HG03025 (cell line): Measurements from ENCODE around the gene ARHGAP27.

Experiments used
- ATAC-seq: cut with Tn5 transposase; IDR thresholded peaks from one replicate; pipeline ENCODE4 v1.9.1; 2021; ENCODE audit warnings: mild to moderate bottlenecking, moderate library complexity; ENCODE audit not compliant: unreplicated experiment, low FRiP score

The ARHGAP27 gene

DNA sequence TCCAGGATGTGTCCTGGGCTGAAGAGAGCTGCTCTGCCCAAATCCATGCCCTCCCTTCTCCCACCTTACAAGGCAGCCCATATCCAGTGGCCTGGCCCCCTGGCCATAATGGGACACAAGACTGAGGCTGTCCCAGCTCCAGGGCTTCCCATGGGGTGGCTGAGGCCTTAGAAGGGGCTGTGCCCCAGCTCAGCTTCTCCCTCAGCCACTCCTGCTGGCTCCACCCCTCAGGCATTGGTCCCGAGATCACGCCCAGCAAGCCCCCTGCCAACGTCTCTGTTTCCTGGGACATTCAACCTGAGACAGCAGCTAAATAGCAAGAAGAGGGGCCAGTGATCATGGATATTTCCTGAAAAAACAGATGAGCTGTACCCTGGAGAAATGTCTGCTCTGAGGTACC is 43.3 kb downstream of the ARHGAP27 start:
- ATAC-seq: no peak

DNA sequence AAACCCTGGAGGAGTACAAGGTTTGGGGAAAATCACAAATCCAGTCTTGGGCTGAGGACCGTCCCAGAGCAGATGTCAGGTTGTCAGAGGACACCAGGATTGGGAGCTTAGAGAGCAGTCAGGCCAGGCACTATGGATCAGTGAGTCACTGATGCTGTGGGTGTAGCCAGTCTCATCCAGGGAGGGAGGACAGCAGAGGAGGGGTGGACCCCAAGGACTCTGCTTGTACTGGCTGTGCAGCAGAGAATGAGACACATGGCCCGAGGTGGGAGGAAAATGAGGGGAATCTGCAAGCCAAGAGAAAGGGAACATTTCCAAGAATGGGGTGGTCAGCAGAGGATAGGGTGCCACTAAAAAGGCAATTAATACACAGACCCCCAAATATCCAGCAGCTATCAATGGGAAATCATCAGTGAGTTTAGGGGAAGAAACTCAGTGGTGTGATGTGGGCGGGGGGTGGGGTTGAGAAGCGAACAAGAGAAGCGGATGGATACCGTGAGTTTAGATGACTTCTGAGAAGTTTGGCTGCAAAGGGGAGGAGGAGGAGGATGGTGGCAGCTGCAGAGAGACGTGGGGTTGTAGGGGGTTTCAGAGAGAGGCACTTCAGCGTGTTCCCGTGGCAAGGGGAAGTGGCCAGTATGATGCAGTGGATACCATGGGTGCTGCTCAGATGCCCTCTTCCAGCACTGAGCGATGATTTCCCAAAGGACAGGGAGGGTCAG is 43.9 kb downstream of the ARHGAP27 start:
- ATAC-seq: no peak

DNA sequence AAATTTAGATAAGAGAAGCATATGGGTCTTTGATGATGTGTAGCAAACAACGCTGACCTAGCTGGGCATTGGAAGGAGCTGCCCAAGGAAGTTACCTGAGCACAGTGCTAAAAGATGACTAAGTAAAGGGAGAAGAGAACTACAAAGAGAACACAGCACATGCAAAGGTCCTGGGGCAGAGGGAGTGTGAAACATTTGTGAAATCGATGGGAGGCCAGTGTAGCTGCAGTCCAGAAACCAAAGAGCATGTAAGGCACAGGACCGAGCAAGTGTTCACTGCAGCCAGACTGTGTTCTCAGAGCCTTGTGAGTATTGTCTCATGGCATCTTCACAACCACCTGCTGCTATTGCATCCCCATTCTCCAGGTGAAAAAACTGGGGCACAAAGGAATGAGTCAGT is 44.9 kb downstream of the ARHGAP27 start:
- ATAC-seq: no peak

DNA sequence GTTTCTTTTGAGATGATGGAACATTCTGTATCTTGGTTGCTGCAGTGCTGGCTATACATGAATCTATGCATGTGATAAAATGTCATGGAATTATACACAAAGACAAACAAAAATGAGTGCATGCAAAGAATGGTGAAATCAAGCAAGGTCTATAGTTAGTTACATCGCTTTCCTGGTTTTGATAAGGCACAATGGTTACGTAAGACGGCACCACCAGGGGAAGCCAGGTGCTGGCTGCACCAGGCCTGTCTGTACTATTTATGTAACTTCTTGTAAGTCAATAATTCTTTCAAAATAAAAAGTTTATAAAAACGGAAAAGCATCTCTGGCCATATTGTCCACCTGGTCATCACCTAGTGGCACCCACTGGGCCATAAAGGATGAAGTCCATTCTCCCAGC is 46.5 kb downstream of the ARHGAP27 start:
- ATAC-seq: no peak

DNA sequence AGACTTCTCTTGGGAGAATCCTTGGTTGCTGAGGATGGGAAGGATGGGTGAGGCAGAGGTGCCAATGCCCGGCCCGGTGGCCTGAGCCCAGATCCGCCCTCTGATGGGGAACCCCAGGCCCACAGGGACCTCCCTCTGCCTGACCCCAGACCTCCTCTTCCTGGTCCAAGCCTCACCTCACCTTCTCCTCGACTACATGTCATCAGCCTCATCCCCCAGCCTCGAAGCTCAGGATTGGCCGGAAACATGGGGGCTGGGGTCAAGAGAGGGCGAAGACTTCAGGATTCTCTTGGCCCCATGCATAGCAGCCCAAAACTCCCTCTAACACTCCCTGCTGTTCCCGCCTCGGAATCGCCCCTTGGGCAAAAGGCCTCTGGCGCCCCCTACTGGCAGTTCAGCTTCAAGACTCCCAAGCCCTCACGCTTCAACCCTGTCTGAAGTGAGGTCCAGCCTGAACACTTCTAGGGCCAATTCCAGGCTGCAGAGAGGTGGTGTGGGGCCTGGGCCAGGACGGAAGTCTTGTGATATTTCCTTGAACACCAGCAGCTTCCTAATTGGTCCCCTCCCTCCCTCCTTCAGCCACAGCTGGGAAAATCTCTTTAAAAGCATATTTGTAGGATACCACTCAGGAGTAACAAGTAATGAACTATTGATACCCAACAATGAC is 47.2 kb downstream of the ARHGAP27 start:
- ATAC-seq: no peak

DNA sequence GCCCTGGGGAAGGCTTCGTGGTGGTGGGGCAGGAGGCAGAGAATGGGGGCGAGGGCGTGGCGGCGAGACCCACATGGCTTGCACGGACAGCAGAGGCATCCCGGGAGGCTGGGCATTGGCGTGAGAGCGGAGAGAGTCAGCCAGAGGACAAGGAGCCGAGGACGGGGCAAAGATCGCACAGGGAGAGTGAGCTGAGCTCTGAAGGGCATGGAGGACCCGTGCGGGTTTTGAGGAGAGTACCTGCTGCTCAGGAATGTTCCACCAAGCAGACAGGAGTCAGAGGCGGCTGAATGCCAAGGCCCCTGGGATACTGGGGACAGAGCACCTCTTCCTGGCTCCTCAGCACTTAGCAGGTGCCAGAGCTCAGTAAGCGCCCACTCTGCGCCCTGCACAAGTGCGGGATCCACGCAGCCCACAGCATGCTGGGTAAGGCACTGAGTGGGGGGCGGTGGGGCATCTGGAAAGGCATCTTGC is 47.8 kb downstream of the ARHGAP27 start:
- no peak for ATAC-seq

DNA sequence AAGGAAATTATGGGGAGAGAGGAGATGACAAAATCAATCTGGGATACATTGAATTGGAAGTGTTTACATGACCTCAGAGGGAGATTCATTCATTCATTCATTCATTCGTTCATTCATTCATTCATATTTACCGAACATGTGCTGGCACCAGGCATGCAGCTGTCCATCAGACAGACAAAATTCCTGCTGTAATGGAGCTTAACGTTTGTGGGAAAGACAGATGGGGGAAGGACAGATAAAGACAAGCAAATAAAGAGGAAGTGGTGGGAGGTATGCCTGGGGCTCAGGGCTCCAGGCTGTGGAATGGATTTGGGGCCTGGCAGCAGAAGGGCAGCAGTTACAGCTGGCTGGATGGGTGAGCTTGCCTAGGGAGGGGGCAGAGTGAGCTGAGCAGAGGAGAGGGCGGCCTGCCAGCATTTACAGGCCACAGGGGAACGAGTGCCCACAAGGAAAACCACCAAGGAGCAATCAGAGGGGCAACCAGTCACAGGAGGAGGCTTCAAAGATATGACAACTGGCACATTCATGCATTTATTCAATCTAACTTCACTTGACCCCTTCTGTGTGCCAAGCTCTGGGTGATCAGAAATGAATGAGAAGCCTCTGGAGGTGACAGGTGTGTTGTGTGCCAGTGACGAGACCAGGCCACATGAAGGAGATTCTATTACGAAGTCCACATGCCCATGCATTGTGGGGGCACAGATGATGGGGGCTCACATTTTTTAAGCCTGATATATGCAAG is 48.5 kb downstream of the ARHGAP27 start:
- ATAC-seq: no peak

DNA sequence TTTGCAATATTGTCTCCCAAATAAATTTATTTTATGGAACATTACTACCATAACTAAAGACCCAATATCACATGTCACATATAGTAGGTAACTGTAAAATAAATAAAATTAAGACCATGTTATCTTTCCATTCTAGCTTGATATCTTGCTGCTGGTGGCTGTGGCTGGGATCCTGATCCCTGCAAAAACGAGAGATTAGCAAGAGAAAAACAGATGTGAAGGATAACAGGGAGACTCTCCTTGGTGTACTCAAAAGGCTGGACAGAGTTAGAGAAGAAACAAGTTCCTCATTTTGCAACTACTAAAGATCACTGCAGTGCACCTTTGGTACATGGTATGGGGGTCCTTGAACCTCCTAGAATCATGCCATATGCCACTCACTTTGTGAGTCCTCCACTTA is 49.7 kb downstream of the ARHGAP27 start:
- no peak for ATAC-seq

DNA sequence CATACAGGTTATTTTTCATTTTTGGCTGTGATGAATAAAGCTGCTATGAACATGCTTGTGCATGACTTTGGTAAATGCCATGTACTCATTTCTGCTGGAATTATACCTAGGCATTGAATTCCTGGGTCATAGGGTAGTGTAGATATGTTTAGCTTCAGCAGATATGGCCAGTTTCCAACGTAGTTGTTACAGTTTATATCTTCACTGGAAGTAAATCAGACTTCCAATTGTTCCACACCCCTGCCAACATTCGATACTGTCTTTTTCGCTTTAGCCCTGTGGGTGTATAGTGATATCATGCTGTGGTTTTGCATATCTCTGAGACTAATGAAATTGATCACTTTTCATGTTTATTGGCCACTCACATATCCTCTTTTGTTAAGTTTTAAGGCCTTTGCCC is 50.4 kb downstream of the ARHGAP27 start:
- no peak for ATAC-seq

DNA sequence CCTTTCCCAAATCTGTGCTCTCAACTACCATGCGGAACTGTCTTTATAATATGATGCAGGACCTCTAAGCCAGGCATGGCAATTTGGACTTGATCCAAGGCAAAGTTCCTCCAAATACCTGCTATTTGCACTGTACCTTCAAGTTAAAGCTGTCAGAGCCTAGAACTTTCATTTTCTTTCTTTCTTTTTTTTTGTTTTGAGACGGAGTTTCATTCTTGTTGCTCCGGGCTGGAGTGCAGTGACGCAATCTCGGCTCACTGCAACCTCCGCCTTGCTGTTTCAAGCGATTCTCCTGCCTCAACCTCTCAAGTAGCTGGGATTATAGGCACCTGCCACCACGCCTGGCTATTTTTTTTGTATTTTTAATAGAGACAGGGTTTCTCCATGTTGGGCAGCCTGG is 51.7 kb downstream of the ARHGAP27 start:
- ATAC-seq: no peak

DNA sequence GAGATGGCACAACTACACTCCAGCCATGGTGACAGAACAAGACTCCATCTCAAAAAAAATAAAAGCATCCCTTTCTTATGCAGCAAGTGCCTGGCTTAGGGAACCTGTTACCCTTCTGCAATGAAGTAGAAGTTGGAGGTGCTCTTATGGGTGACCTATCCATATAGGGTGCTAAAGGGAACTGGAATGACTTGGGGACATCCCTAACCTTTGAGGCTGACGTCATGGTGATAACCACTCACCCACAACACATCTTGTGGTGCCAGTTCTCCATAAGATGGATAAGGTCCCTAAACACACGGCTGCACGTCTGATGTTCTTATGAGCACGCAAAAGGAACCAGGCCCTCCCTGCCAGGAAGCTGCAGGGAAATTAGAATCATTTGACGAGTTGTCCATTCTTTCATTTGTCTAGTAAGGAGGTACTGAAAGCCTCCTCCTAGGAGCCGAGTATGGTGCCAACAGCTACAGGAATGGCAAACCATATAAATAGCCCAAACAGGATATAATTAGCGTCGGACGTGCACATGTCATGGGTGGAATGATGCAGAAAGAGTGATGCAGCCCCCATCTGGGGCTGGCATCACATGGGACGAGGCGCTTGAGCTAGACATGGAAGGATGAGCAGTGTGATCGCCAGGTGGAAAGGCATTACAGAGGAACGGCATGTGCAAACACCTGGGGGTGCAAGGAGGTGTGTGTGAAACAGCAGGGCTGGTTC is 52.5 kb downstream of the ARHGAP27 start:
- no peak for ATAC-seq

DNA sequence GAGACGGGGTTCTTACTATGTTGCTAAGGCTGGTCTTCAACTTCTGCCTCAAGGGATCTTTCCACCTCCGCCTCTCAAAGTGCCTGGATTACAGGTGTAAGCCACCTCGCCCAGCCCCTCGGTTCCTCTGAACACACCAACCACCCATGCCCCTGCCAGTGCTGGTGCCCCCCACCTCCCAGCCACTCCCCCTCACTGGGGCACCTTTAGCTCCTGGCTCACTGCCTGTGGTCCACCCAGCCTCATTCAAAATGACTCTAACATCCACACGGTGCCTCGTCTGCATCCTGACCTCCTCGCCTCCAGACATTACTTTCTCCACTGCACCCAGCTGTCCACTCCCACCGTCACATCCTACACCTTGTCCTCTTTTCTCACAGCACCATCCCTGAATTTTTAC is 55.3 kb downstream of the ARHGAP27 start:
- ATAC-seq: no peak

DNA sequence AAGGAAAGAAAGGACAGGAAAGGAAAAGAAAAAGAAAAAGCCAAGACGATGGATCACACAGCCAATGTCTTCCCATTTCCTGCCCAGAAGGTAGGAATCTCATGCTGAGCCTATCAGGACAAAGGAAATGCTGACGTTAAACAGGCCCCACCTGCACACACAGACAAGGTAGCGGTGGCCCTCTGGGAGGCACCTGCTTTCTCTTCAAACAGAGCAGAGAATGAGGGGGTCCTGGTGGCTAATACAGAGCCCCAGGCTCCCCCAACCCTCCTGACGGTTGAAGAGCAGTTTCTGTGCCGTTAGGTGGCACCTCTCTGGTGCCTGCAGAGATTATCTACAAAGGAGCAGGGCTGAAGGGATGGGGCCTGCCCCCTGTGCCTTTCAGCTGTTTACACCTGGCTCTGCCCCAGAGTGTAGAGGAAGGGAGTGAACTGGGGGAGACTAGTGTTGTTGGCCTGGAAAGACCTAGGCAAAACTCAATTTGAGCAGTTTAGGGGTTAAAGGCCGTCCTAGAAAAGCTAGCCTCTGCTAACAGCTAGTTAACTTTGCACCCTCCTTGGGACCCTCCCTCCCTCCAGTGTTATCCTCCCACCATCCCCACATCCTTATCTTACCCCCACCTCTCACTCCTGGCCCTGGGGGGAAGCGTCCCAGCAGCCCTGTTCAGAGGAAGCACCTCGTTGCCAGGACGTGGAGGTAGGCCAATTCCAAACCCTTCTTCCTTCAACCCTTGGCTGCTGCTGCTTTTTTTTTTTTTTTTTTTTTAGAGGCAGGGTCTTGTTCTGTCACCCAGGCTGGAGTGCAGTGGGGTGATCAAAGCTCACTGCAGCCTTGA is 56.3 kb downstream of the ARHGAP27 start:
- no peak for ATAC-seq

DNA sequence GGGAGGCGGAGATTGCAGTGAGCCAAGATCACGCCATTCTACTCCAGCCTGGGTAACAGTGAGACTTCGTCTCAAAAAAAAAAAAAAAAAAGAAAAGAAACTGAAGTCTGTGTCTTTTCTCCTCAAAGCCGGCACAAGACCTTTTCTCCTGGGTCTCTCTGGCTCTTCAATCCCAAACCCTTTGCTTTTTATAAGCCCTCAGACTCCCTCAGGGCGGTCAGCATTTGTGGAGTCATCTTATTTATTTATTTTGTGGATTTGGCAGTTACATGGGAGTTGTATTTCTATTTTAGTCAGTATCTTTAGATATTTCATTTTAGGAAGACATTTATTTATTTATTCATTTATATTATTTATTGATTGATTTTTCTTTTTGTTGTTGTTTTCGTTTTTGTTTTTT is 58.2 kb downstream of the ARHGAP27 start:
- no peak for ATAC-seq

DNA sequence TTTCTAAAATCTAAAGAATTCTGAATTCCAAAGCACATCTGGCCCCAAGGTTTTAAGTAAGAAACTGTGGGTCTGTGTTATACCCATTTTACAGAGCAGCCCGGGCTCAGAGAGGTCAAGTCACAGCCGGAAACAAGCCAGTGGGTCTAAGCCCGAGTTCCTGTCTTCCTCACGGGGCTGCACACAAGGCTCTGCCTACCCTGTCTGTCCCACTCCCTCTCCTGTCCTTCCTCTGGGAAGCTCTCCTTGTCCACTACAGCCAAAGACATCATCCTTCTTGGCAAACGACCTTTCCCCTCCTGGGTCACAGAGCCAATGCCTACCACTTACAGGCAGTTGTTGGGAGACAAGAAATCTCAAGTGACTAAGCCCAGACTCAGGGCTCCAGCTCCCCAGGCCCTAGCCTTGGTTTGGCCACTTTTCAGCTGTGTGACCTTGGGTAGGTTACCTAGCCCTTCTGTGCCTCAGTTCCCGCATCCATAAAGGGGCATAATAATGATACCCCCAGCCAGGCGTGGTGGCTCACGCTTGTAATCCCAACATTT is 60.3 kb downstream of the ARHGAP27 start:
- ATAC-seq: no peak

DNA sequence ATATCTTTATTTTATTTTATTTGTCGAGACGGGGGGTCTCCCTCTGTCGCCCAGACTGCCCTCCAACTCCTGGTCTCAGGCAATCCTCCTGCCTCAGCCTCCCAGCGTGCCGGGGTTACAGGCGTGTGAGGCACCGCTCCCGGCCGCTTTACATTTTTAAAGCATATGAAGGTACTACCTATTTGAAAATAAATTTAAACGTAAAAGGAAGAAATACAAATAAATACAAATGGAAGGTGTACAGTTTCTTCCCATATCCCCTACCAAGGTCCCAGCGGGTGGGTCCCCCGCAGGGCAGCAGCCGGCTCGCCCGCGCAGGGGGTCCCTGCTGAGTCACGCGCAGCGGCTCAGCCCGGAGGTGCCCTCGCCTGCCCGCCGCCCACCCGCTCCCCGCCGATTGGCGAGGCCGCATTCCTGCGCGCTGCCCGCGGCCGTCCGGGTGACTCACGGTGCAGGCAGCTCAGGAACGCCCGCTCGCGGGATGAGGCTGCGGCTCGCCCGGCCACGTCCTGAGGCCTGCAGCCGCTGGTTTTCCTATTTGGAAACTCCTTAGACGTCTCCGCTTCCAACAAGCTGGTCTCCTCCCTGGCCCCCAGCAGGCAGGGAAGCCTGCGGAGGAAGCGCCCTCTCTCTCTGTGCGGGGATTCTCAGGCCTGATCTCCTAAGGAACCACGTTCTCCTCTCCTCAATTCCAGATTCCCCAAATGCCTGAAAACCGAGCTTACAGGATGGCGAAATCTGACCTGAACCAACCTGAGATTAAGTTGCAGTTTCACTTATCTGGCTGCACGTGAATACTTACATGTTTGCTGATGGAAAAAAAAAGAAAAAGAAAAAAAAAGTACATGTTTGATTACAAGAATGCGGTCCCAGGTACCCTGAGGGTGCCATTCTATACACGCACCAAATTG is 61.0 kb downstream of the ARHGAP27 start:
- no peak for ATAC-seq

DNA sequence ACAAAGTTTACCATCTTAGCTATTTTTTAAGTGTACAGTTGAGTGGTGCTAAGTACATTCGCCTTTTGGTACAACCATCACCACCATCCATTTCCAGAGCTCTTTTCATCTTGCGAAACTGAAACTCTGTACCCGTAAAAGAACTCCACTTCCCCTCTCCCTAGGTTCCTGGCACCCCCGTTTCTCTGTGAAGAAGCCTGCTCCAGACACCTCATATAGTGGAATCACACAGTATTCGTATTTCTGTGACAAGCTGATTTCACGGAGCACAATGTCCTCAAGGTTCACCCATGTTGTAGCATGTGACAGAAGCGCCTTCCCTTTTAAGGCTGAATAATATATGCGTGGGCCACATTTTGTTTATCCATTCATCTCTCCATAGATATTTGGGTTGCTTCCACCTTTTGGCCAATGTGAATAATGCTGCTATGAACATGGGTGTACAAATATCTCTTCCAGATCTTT is 61.7 kb downstream of the ARHGAP27 start:
- ATAC-seq: no peak

DNA sequence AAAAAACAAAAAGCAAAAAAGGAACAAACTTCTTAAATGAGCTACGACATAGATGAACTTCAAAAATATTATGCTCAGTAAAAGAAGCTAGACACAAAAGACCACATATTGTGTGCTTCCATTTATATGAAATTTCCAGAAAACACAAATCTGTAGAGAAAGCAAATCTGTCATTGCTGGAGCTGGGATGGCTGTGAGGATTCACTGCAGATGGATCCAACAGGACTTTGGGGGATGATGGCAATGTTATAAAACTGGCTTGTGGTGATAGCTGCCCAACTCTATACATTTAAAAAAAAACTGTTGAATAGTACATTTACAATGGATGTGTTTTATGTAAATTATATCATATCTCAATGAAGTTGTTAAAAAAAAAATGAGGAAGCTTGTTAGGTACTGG is 63.2 kb downstream of the ARHGAP27 start:
- no peak for ATAC-seq

DNA sequence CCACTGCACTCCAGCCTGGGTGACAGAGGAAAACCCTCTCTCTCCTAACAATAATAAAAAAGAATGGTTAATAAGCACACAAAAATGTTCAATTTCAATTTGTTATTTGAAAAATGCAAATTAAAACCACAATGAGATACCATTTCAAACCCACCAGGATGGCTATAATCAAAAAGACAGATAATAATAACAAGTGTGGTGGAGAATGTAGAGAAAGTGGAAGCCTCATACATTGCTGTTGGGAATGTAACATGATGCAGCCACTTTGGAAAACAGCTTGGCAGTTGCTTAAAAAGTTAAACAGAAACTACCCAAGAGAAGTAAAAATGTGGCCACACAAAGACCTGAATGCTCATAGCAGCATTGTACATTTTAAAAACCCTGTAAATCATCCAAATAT is 64.0 kb downstream of the ARHGAP27 start:
- ATAC-seq: no peak
